ENCODE data around the gene CLRN3.

The CLRN3 gene

DNA sequence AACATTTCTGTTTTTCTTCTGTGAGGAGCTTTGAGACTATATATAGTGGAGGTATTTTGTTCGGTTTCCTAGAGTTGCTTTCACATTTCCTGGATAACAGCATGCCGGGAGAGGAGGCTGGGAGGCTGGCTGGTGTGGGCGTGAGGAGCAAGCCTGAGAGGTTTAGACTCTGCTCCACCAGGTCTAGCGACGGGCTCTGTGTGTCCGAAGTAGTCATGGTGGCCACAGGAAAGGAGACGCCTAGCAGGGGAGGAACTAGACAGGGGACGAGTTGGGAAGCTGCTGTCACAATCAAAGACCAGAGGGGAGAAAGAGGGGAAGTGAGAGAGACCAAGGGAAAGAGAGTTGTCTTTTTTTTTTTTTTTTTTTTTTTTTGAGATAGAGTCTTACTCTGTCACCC is 33.7 kb upstream of the CLRN3 start:
- H3K9ac ChIP-seq (ENCODE audit: low read length), result no peak overlapping the region
- DNase-seq (ENCODE audit: low read depth), result no peak
- no peaks in the 10 kb centered on the region for H3K36me3 ChIP-seq (ENCODE audit: control insufficient read depth, insufficient read depth, low read length, severe bottlenecking)
- H3K4me3 ChIP-seq (ENCODE audit: low read length), result no peak overlapping the region
- no peaks in the 10 kb centered on the region for H3K27me3 ChIP-seq (replicated peaks; ENCODE audit: control insufficient read depth, insufficient read depth, low read length)
- peaks cover 10% of the 10 kb centered on the region for H3K4me1 ChIP-seq (ENCODE audit: control insufficient read depth, insufficient read depth, low read length)
- no peaks in the 10 kb centered on the region for H3K9me3 ChIP-seq (ENCODE audit: control insufficient read depth, low read length)

- H3K36me3 ChIP-seq (ENCODE audit: control insufficient read depth, insufficient read depth, low read length, severe bottlenecking), result no peaks in the 10 kb centered on the region
- H3K4me3 ChIP-seq (ENCODE audit: low read length), result no peak overlapping the region
- H3K9ac ChIP-seq (ENCODE audit: low read length), result no peak overlapping the region
- peaks cover 10% of the 10 kb centered on the region for H3K4me1 ChIP-seq (ENCODE audit: control insufficient read depth, insufficient read depth, low read length)
- no peaks in the 10 kb centered on the region for H3K27me3 ChIP-seq (replicated peaks; ENCODE audit: control insufficient read depth, insufficient read depth, low read length)
- H3K9me3 ChIP-seq (ENCODE audit: control insufficient read depth, low read length), result no peaks in the 10 kb centered on the region
- DNase-seq (ENCODE audit: low read depth), result no peak
Measured at GRCh38 chr10:127925471-127926207, 32.9 kb upstream of the CLRN3 start.

- H3K9me3 ChIP-seq (ENCODE audit: control insufficient read depth, low read length), result no peaks in the 10 kb centered on the region
- DNase-seq (ENCODE audit: low read depth), result no peak
- no peaks in the 10 kb centered on the region for H3K27me3 ChIP-seq (replicated peaks; ENCODE audit: control insufficient read depth, insufficient read depth, low read length)
- H3K9ac ChIP-seq (ENCODE audit: low read length), result no peak overlapping the region
- H3K4me3 ChIP-seq (ENCODE audit: low read length), result no peak overlapping the region
- peaks cover 15% of the 10 kb centered on the region for H3K4me1 ChIP-seq (ENCODE audit: control insufficient read depth, insufficient read depth, low read length)
- H3K36me3 ChIP-seq (ENCODE audit: control insufficient read depth, insufficient read depth, low read length, severe bottlenecking), result no peaks in the 10 kb centered on the region
Measured at GRCh38 chr10:127923646-127924045, 30.9 kb upstream of the CLRN3 start.

GRCh38 chr10:127922675-127923366 is 30.1 kb upstream of the CLRN3 start:
- Histone ChIP-seq H3K27me3 (replicated peaks; ENCODE audit: control insufficient read depth, insufficient read depth, low read length) (no peaks in the 10 kb centered on the region), H3K9me3 (ENCODE audit: control insufficient read depth, low read length) (no peaks in the 10 kb centered on the region), H3K9ac (ENCODE audit: low read length) (no peak overlapping the region), H3K36me3 (ENCODE audit: control insufficient read depth, insufficient read depth, low read length, severe bottlenecking) (no peaks in the 10 kb centered on the region), H3K4me1 (ENCODE audit: control insufficient read depth, insufficient read depth, low read length) (peaks cover 9% of the 10 kb centered on the region), H3K4me3 (ENCODE audit: low read length) (no peak overlapping the region)
- no peak for DNase-seq (ENCODE audit: low read depth)

DNA sequence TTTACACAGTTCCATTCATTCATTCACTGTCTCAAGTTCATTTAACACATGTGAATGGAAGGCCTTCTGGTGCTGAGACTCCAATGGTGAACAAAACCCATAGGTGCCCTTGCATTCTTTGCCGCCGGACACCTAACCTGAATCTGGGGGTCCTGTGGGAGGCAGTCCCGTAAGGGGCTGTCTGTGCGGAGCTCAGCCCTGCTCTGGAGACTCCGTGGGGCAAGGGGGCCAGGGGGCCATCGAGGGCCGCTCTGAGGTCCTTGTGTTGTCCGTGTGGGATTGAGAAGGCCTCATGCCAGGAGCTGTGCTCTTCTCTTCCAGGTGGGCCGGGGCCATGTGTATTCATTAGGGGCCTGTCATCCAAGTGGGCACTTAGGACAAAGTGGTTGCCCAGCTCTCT is 29.5 kb upstream of the CLRN3 start:
- H3K27me3 ChIP-seq (replicated peaks; ENCODE audit: control insufficient read depth, insufficient read depth, low read length), result no peaks in the 10 kb centered on the region
- no peak for DNase-seq (ENCODE audit: low read depth)

GRCh38 chr10:127921753-127922145 is 29.0 kb upstream of the CLRN3 start:
- Histone ChIP-seq H3K9me3 (ENCODE audit: control insufficient read depth, low read length) (no peaks in the 10 kb centered on the region), H3K4me1 (ENCODE audit: control insufficient read depth, insufficient read depth, low read length) (peaks cover 5% of the 10 kb centered on the region), H3K27me3 (replicated peaks; ENCODE audit: control insufficient read depth, insufficient read depth, low read length) (no peaks in the 10 kb centered on the region), H3K9ac (ENCODE audit: low read length) (no peak overlapping the region), H3K36me3 (ENCODE audit: control insufficient read depth, insufficient read depth, low read length, severe bottlenecking) (no peaks in the 10 kb centered on the region), H3K4me3 (ENCODE audit: low read length) (no peak overlapping the region)
- DNase-seq (ENCODE audit: low read depth), result no peak

More for the DNA sequence above, 29.5 kb upstream of the CLRN3 start:
- no peaks in the 10 kb centered on the region for H3K36me3 ChIP-seq (ENCODE audit: control insufficient read depth, insufficient read depth, low read length, severe bottlenecking)
- H3K4me1 ChIP-seq (ENCODE audit: control insufficient read depth, insufficient read depth, low read length), result peaks cover 5% of the 10 kb centered on the region
- no peak overlapping the region for H3K4me3 ChIP-seq (ENCODE audit: low read length)
- H3K9ac ChIP-seq (ENCODE audit: low read length), result no peak overlapping the region
- no peaks in the 10 kb centered on the region for H3K9me3 ChIP-seq (ENCODE audit: control insufficient read depth, low read length)

- no peak overlapping the region for H3K4me3 ChIP-seq (ENCODE audit: low read length)
- no peak overlapping the region for H3K9ac ChIP-seq (ENCODE audit: low read length)
- no peak for DNase-seq (ENCODE audit: low read depth)
- peaks cover 5% of the 10 kb centered on the region for H3K4me1 ChIP-seq (ENCODE audit: control insufficient read depth, insufficient read depth, low read length)
- no peaks in the 10 kb centered on the region for H3K27me3 ChIP-seq (replicated peaks; ENCODE audit: control insufficient read depth, insufficient read depth, low read length)
- no peaks in the 10 kb centered on the region for H3K9me3 ChIP-seq (ENCODE audit: control insufficient read depth, low read length)
- no peaks in the 10 kb centered on the region for H3K36me3 ChIP-seq (ENCODE audit: control insufficient read depth, insufficient read depth, low read length, severe bottlenecking)
Measured at GRCh38 chr10:127921075-127921752, 28.5 kb upstream of the CLRN3 start.

DNA sequence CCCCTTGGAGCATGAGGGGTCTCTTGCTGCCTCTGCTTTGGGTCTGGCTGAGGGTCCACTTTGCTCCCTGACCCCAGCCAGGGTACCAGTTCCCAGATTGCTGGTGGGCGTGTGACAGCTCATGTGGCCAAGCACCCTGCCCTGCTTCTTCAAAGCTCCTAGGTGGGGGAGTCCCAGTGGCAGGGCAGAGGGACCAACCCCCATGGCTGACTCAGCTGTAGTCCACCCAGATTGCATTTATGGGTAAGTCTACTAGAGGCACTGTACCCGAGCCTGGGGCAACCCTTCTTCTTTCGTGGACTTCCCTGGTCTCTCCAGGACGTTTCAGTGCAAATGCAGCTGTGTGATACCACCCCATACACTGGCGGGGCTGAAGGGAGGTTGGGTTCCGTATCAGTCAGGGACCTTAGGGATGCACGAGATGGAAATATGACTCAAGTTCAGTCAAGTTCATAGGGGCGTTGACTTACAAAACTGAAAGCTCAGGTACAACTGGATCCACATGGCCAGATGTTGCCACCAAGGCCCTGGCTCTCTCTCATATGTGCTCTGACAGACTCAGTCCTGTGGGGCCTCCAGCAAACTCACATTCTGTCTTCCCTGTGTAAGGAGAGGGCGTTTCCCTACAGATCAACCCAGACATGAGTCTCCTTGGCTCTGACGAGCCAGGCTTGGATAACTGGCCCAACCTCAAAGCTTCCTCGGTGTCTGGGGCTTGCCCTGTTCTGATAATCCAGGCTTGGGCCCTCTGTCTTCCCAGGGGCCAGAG is 27.7 kb upstream of the CLRN3 start:
- Histone ChIP-seq H3K4me3 (ENCODE audit: low read length) (no peak overlapping the region), H3K9ac (ENCODE audit: low read length) (no peak overlapping the region), H3K4me1 (ENCODE audit: control insufficient read depth, insufficient read depth, low read length) (peaks cover 5% of the 10 kb centered on the region), H3K9me3 (ENCODE audit: control insufficient read depth, low read length) (no peaks in the 10 kb centered on the region), H3K36me3 (ENCODE audit: control insufficient read depth, insufficient read depth, low read length, severe bottlenecking) (no peaks in the 10 kb centered on the region), H3K27me3 (replicated peaks; ENCODE audit: control insufficient read depth, insufficient read depth, low read length) (no peaks in the 10 kb centered on the region)
- no peak for DNase-seq (ENCODE audit: low read depth)

DNA sequence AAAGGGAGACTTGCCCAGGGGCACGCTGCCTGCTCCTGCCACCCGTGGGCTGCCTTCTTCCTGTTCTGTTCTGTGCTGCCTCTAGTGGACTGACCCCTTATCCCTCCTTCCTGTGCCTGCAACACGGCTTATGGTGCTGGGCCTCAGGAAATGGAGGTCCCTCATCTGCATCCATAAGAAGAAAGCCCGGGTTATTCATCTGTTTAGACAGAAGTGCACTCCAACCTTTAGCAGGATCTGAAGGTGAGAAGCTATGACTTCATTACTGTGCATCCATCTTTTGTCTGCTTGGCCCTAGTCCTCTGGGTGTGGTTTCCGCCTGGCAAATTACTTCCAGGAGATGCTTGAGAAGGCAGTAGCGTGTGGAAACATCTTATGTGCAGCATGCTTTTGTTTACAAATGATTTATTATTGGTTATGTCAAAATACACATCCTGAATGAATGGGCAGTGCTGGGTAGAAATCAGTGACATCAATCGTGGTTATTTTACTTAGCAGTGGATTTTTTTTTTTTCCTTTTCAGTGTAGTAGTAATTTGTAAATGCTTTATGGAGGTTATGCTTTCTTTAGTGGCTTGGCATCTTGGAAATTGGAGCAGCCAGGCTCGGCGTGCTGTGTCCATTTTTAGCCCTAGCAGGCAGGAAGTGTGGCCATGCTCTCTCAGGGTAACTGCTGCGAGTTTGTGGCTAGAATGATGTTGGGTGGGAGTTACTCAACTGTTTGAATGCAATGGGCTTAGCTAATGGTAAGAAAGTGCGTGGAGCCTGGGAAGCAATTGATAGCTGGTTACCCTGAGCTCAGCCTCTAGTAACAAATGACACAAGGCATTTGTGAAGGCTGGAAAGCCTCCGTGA is 26.9 kb upstream of the CLRN3 start:
- no peaks in the 10 kb centered on the region for H3K36me3 ChIP-seq (ENCODE audit: control insufficient read depth, insufficient read depth, low read length, severe bottlenecking)
- DNase-seq (ENCODE audit: low read depth), result no peak
- H3K4me3 ChIP-seq (ENCODE audit: low read length), result no peak overlapping the region
- no peaks in the 10 kb centered on the region for H3K9me3 ChIP-seq (ENCODE audit: control insufficient read depth, low read length)
- H3K9ac ChIP-seq (ENCODE audit: low read length), result no peak overlapping the region
- peaks cover 5% of the 10 kb centered on the region for H3K4me1 ChIP-seq (ENCODE audit: control insufficient read depth, insufficient read depth, low read length)
- no peaks in the 10 kb centered on the region for H3K27me3 ChIP-seq (replicated peaks; ENCODE audit: control insufficient read depth, insufficient read depth, low read length)

GRCh38 chr10:127918572-127918971 is 25.8 kb upstream of the CLRN3 start:
- Histone ChIP-seq H3K4me1 (ENCODE audit: control insufficient read depth, insufficient read depth, low read length) (peaks cover 8% of the 10 kb centered on the region), H3K9ac (ENCODE audit: low read length) (no peak overlapping the region), H3K4me3 (ENCODE audit: low read length) (no peak overlapping the region), H3K27me3 (replicated peaks; ENCODE audit: control insufficient read depth, insufficient read depth, low read length) (no peaks in the 10 kb centered on the region), H3K9me3 (ENCODE audit: control insufficient read depth, low read length) (no peaks in the 10 kb centered on the region), H3K36me3 (ENCODE audit: control insufficient read depth, insufficient read depth, low read length, severe bottlenecking) (no peaks in the 10 kb centered on the region)
- no peak for DNase-seq (ENCODE audit: low read depth)
